Smooth muscle cell (in vitro differentiated cells): ENCODE results near the gene KCNK2. TPM values are rescaled to one million over a fixed set of nuclear protein-coding genes. Genes with fewer than 3 reads are reported as not detected.

Experiments used
- DNase-seq: peaks from one replicate; lab custom pipeline; 2025; ENCODE audit not compliant: unreplicated experiment; lab: John Stamatoyannopoulos, UW
- H2AFZ ChIP-seq: fragments of 200-600 bp; sonication (generic); 2 replicates; pipeline ENCODE4 v1.6.0; 2016; ENCODE audit warnings: antibody characterized with exemption, low read depth, mild to moderate bottlenecking
- H3F3A ChIP-seq: fragments of 200-600 bp; sonication (generic); 2 replicates; pipeline ENCODE4 v1.6.0; 2017; ENCODE audit warnings: antibody characterized with exemption, low read depth
- H3K27ac ChIP-seq: fragments of 200-600 bp; sonication (generic); 2 replicates; pipeline ENCODE4 v1.5.1; 2016; ENCODE audit warnings: low read depth, mild to moderate bottlenecking
- H3K27me3 ChIP-seq: fragments of 200-600 bp; sonication (generic); 2 replicates; pipeline ENCODE4 v1.6.1; 2016; ENCODE audit warnings: low read depth, mild to moderate bottlenecking
- H3K36me3 ChIP-seq: fragments of 200-600 bp; sonication (generic); 2 replicates; pipeline ENCODE4 v1.5.1; 2016; ENCODE audit warnings: low read depth
- H3K4me1 ChIP-seq: fragments of 200-600 bp; sonication (generic); 2 replicates; pipeline ENCODE4 v1.5.1; 2016; ENCODE audit warnings: low read depth
- H3K4me2 ChIP-seq: fragments of 200-600 bp; sonication (generic); 2 replicates; pipeline ENCODE4 v1.6.0; 2016; ENCODE audit warnings: mild to moderate bottlenecking
- H3K4me3 ChIP-seq: fragments of 200-600 bp; sonication (generic); 2 replicates; pipeline ENCODE4 v1.5.1; 2016; ENCODE audit warnings: mild to moderate bottlenecking
- H3K79me2 ChIP-seq: fragments of 200-600 bp; sonication (generic); 2 replicates; pipeline ENCODE4 v1.6.0; 2016; ENCODE audit warnings: low read depth, mild to moderate bottlenecking
- H3K9ac ChIP-seq: fragments of 200-600 bp; sonication (generic); 2 replicates; pipeline ENCODE4 v1.6.0; 2016; ENCODE audit warnings: low read depth
- H3K9me3 ChIP-seq: fragments of 200-600 bp; sonication (generic); replicated peaks from 2 replicates; pipeline ENCODE4 v1.5.1; 2016; ENCODE audit warnings: low read depth
- H4K20me1 ChIP-seq: fragments of 200-600 bp; sonication (generic); 2 replicates; pipeline ENCODE4 v1.6.0; 2016; ENCODE audit warnings: low read depth
- CTCF ChIP-seq: fragments of 200-600 bp; sonication (generic); IDR thresholded peaks from 2 replicates; pipeline ENCODE4 v1.5.1; 2017; ENCODE audit warnings: borderline replicate concordance, mild to moderate bottlenecking, antibody characterized with exemption; ENCODE audit not compliant: insufficient read depth, poor library complexity, severe bottlenecking
- WGBS: methylation state at CpG from one replicate; pipeline ENCODE4 v1.1.7; 2016; ENCODE audit warnings: low lambda C conversion rate; 5-methylcytosine and 5-hydroxymethylcytosine counted together
- polyA plus RNA-seq: library from polyadenylated mRNA; unstranded; fragments of >200 nt; fragmentation: Nextera tagmentation; extraction: Ambion mirVana; gene quantifications from 2 replicates; pipeline ENCODE4 v1.2.1, GENCODE V29; 2016
- total RNA-seq: library from RNA; depleted of rRNA; stranded (reverse); fragments of >200 nt; gene quantifications from 2 replicates; pipeline ENCODE4 v1.2.3, GENCODE V29; 2014

KCNK2 gene
- total and polyA plus RNA-seq, 2 experiments from 2014 or later = not detected

- no peaks in the 10 kb centered on the region for H3K4me1 ChIP-seq
- H3K79me2 ChIP-seq = no peaks in the 10 kb centered on the region
- H3K4me3 ChIP-seq = no peak overlapping the region
- no peaks in the 10 kb centered on the region for H3K36me3 ChIP-seq
- TF ChIP-seq CTCF = no peak
- H3F3A ChIP-seq = no peaks in the 10 kb centered on the region
- no peak overlapping the region for H3K27ac ChIP-seq
- no peak for DNase-seq
- H3K9ac ChIP-seq = no peak overlapping the region
- no peaks in the 10 kb centered on the region for H3K27me3 ChIP-seq
- no peak overlapping the region for H3K4me2 ChIP-seq
- WGBS = 85% methylated on average over 3 of the region's 3 CpGs
- no peaks in the 10 kb centered on the region for H4K20me1 ChIP-seq
- H2AFZ ChIP-seq = no peak overlapping the region
- H3K9me3 ChIP-seq = no peaks in the 10 kb centered on the region
Observed at GRCh38 chr1:215166886-215167285, 84.3 kb downstream of the KCNK2 start.

GRCh38 chr1:215181518-215181917 is 99.0 kb downstream of the KCNK2 start:
- no peak overlapping the region for H3K4me3 ChIP-seq
- no peaks in the 10 kb centered on the region for H3K36me3 ChIP-seq
- no peaks in the 10 kb centered on the region for H3F3A ChIP-seq
- H3K4me1 ChIP-seq = no peaks in the 10 kb centered on the region
- no peak for TF ChIP-seq CTCF
- H4K20me1 ChIP-seq = no peaks in the 10 kb centered on the region
- no peak for DNase-seq
- H2AFZ ChIP-seq = no peak overlapping the region
- H3K9me3 ChIP-seq = no peaks in the 10 kb centered on the region
- no peak overlapping the region for H3K27ac ChIP-seq
- H3K9ac ChIP-seq = no peak overlapping the region
- no peak overlapping the region for H3K4me2 ChIP-seq
- 73% methylated on average over 3 of the region's 3 CpGs for WGBS
- no peaks in the 10 kb centered on the region for H3K27me3 ChIP-seq
- no peaks in the 10 kb centered on the region for H3K79me2 ChIP-seq

- no peak for DNase-seq
- TF ChIP-seq CTCF = no peak
- 82% methylated on average over 2 of the region's 2 CpGs for whole genome bisulfite sequencing
- no peak overlapping the region for H3K4me2 ChIP-seq
- no peak overlapping the region for H3K4me3 ChIP-seq
- H3K36me3 ChIP-seq = no peaks in the 10 kb centered on the region
- H3K9ac ChIP-seq = no peak overlapping the region
- H3F3A ChIP-seq = no peaks in the 10 kb centered on the region
- no peak overlapping the region for H2AFZ ChIP-seq
- no peaks in the 10 kb centered on the region for H4K20me1 ChIP-seq
- no peaks in the 10 kb centered on the region for H3K79me2 ChIP-seq
- no peaks in the 10 kb centered on the region for H3K9me3 ChIP-seq
- no peak overlapping the region for H3K27ac ChIP-seq
- no peaks in the 10 kb centered on the region for H3K4me1 ChIP-seq
- H3K27me3 ChIP-seq = no peaks in the 10 kb centered on the region
Observed at GRCh38 chr1:215185067-215185620, 102.6 kb downstream of the KCNK2 start.

- Histone ChIP-seq H3F3A (no peaks in the 10 kb centered on the region), H3K9me3 (no peaks in the 10 kb centered on the region), H3K9ac (no peak overlapping the region), H3K27me3 (no peaks in the 10 kb centered on the region), H3K79me2 (no peaks in the 10 kb centered on the region), H3K4me2 (no peak overlapping the region), H3K4me3 (no peak overlapping the region), H3K4me1 (no peaks in the 10 kb centered on the region), H4K20me1 (no peaks in the 10 kb centered on the region), H2AFZ (no peak overlapping the region), H3K27ac (no peak overlapping the region), H3K36me3 (no peaks in the 10 kb centered on the region)
- no peak for TF ChIP-seq CTCF
- no peak for DNase-seq
Observed at GRCh38 chr1:215188302-215188950, 105.9 kb downstream of the KCNK2 start.
